H1 (cell line): Measurements from ENCODE around the gene F5. TPM values are rescaled to one million over a fixed set of nuclear protein-coding genes. Genes with fewer than 3 reads are reported as not detected.

ENCODE experiments used
- CHD7 ChIP-seq: fragments of 300-600 bp; sonication (generic); IDR thresholded peaks from 2 replicates; pipeline ENCODE4 v1.7.1; 2012; ENCODE audit warnings: low read length, moderate library complexity, mild to moderate bottlenecking, inconsistent platforms; ENCODE audit not compliant: insufficient replicate concordance
- E2F6 ChIP-seq: IDR thresholded peaks from 2 replicates; pipeline ENCODE4 v1.6.1; 2012; ENCODE audit warnings: inconsistent platforms
- EZH2 ChIP-seq: fragments of 200-600 bp; sonication (generic); IDR thresholded peaks from 2 replicates; pipeline ENCODE4 v1.7.1; 2012; ENCODE audit warnings: low read depth, mild to moderate bottlenecking, moderate library complexity, low read length, inconsistent platforms; ENCODE audit not compliant: severe bottlenecking
- GABPA ChIP-seq: IDR thresholded peaks from 2 replicates; pipeline ENCODE4 v1.6.1; 2011; ENCODE audit warnings: mild to moderate bottlenecking, low read length, moderate library complexity, borderline replicate concordance; ENCODE audit not compliant: insufficient read depth
- RAD21 ChIP-seq, 2 experiments: IDR thresholded peaks in 1 of 2; conservative IDR thresholded peaks in 1 of 2; 2 replicates each; pipeline ENCODE4 v1.6.1; 2011; ENCODE audit warnings: low read depth in 2 of 2, low read length in 2 of 2, improper control_type of control experiment in 1 of 2, inconsistent platforms in 1 of 2, mild to moderate bottlenecking in 1 of 2, moderate library complexity in 1 of 2
- TAF7 ChIP-seq: optimal IDR thresholded peaks from 2 replicates; pipeline ENCODE3; 2011; ENCODE audit warnings: low read depth, mild to moderate bottlenecking, inconsistent platforms, low read length, moderate library complexity, borderline replicate concordance
- polyA plus RNA-seq, 7 experiments: library from polyadenylated mRNA; depleted of rRNA in 3 of 7; stranded (reverse) in 5 of 7; unstranded in 2 of 7; fragments of >200 nt in 5 of 7; fragments of 200-250 nt in 2 of 7; gene quantifications; 1 replicate in 5 of 7; 2 replicates in 1 of 7; 4 replicates in 1 of 7; pipeline versions ENCODE4 v1.2.1 to v1.2.3, GENCODE V29; 2011 to 2013; ENCODE audit warnings: missing spikeins in 2 of 7, mixed read lengths in 2 of 7
- total RNA-seq: library from RNA; stranded (reverse); fragmentation: NEBNext Ultra II Directional; extraction: Animal tissue kit (Norgen Biotek cat#: 25700); gene quantifications from 2 replicates; pipeline ENCODE4 v1.2.1, GENCODE V29; 2021

The F5 gene
- total and polyA plus RNA-seq, 2 of the 8 experiments (the other 6 are each of a cell fraction or from before 2014, with no cell fraction given) = 0.04 to 0.06 TPM

GRCh38 chr1:169620565-169620964 is 34.3 kb upstream of the F5 start (continued):
- TF ChIP-seq GABPA (no peak), RAD21 (IDR thresholded peaks at IDR 0.05 in 1 of 2, conservative IDR thresholded peaks at IDR 0.05 in 1 of 2; ENCODE audit: low read depth in 2 of 2, low read length in 2 of 2) (no peak), TAF7 (no peak), EZH2 (no peak), E2F6 (no peak), CHD7 (no peak)
- TF ChIP-seq, all 59 proteins: peak for 0
